ENCODE measurements around the gene SPRR3. TPM values are rescaled to one million over a fixed set of nuclear protein-coding genes. Genes with fewer than 3 reads are reported as not detected.

Gene SPRR3
- polyA plus RNA-seq, 1 experiment, result not detected

- DNase-seq (ENCODE audit: low read depth), result no peak
- Histone ChIP-seq H3K36me3 (ENCODE audit: control insufficient read depth, insufficient read depth, low read length) (no peaks in the 10 kb centered on the region), H3K27me3 (ENCODE audit: control insufficient read depth, insufficient read depth, low read length) (no peaks in the 10 kb centered on the region), H3K4me3 (ENCODE audit: low read depth, low read length) (no peak overlapping the region)
- ChIA-PET CTCF (no interaction called here), POLR2A (no interaction called here)
- TF ChIP-seq CTCF (IDR thresholded peaks at IDR 0.05; ENCODE audit: insufficient read depth, low read depth, low read length), result no peak
Observed at GRCh38 chr1:152982076-152982475, 19.5 kb upstream of the SPRR3 start.

- H3K36me3 ChIP-seq (ENCODE audit: control insufficient read depth, insufficient read depth, low read length), result no peaks in the 10 kb centered on the region
- no peaks in the 10 kb centered on the region for H3K27me3 ChIP-seq (ENCODE audit: control insufficient read depth, insufficient read depth, low read length)
- DNase-seq (ENCODE audit: low read depth), result no peak
- no peak overlapping the region for H3K4me3 ChIP-seq (ENCODE audit: low read depth, low read length)
- TF ChIP-seq CTCF (IDR thresholded peaks at IDR 0.05; ENCODE audit: insufficient read depth, low read depth, low read length), result no peak
- ChIA-PET POLR2A (no interaction called here), CTCF (no interaction called here)
Observed at GRCh38 chr1:152983234-152983633, 18.3 kb upstream of the SPRR3 start.

- Histone ChIP-seq H3K4me3 (ENCODE audit: low read depth, low read length) (no peak within 1 kb of the TSS), H3K36me3 (ENCODE audit: control insufficient read depth, insufficient read depth, low read length) (no peaks in the 10 kb centered on the region), H3K27me3 (ENCODE audit: control insufficient read depth, insufficient read depth, low read length) (no peaks in the 10 kb centered on the region)
- CTCF ChIA-PET, result no interaction called here
- DNase-seq (ENCODE audit: low read depth), result no peak
- no peak for TF ChIP-seq CTCF (IDR thresholded peaks at IDR 0.05; ENCODE audit: insufficient read depth, low read depth, low read length)
- POLR2A ChIA-PET, result no interaction called here
Observed at GRCh38 chr1:152983743-152984142, 17.8 kb upstream of the SPRR3 start, which contains the start of gene SPRR1A. Gene SPRR1A, plus strand, starts transcription at chr1:152984081. Its CDS starts 1,150 bp downstream, at chr1:152985231.

GRCh38 chr1:152986578-152986977, 15.0 kb upstream of the SPRR3 start:
- no peak for TF ChIP-seq CTCF (IDR thresholded peaks at IDR 0.05; ENCODE audit: insufficient read depth, low read depth, low read length)
- ChIA-PET CTCF (no interaction called here), POLR2A (no interaction called here)
- DNase-seq (ENCODE audit: low read depth), result no peak
- Histone ChIP-seq H3K27me3 (ENCODE audit: control insufficient read depth, insufficient read depth, low read length) (no peaks in the 10 kb centered on the region), H3K36me3 (ENCODE audit: control insufficient read depth, insufficient read depth, low read length) (no peaks in the 10 kb centered on the region), H3K4me3 (ENCODE audit: low read depth, low read length) (no peak overlapping the region)

- Histone ChIP-seq H3K27me3 (ENCODE audit: control insufficient read depth, insufficient read depth, low read length) (no peaks in the 10 kb centered on the region), H3K36me3 (ENCODE audit: control insufficient read depth, insufficient read depth, low read length) (no peaks in the 10 kb centered on the region), H3K4me3 (ENCODE audit: low read depth, low read length) (no peak overlapping the region)
- DNase-seq (ENCODE audit: low read depth), result no peak
- TF ChIP-seq CTCF (IDR thresholded peaks at IDR 0.05; ENCODE audit: insufficient read depth, low read depth, low read length), result no peak
- ChIA-PET POLR2A (no interaction called here), CTCF (no interaction called here)
Observed at GRCh38 chr1:152993186-152993585, 8.4 kb upstream of the SPRR3 start.
